Erythroblast (primary cell): ENCODE measurements around the gene PPP1R14C.

Source experiments
- GATA1 ChIP-seq: IDR thresholded peaks from 2 replicates; pipeline ENCODE4 v1.6.1; 2011; ENCODE audit warnings: low read depth, mild to moderate bottlenecking, control low read depth, low read length, moderate library complexity
- POLR2A ChIP-seq: IDR thresholded peaks from 2 replicates; pipeline ENCODE4 v1.6.1; 2011; ENCODE audit warnings: mild to moderate bottlenecking, low read length

- no peak for TF ChIP-seq POLR2A
- TF ChIP-seq GATA1: no peak
These were observed 3.3 kb upstream of the PPP1R14C start for GRCh38 chr6:150139533-150139932.
